GM10266 (cell line): ENCODE results near the gene SKP1.
A peak's percentile ranks its signal among the peaks of the same experiment; 100 is the strongest.

Experiments used
- DNase-seq: peaks from one replicate; pipeline ENCODE4 v3.0.0; 2012; ENCODE audit errors: extremely low spot score
- TF ChIP-seq, protein P1 (sequence below): IDR thresholded peaks from 2 replicates; pipeline ENCODE4 v1.5.1; 2012; ENCODE audit warnings: mild to moderate bottlenecking, low read depth; ENCODE audit not compliant: control insufficient read depth, insufficient read depth; ENCODE audit errors: missing control alignments

Gene SKP1

DNA sequence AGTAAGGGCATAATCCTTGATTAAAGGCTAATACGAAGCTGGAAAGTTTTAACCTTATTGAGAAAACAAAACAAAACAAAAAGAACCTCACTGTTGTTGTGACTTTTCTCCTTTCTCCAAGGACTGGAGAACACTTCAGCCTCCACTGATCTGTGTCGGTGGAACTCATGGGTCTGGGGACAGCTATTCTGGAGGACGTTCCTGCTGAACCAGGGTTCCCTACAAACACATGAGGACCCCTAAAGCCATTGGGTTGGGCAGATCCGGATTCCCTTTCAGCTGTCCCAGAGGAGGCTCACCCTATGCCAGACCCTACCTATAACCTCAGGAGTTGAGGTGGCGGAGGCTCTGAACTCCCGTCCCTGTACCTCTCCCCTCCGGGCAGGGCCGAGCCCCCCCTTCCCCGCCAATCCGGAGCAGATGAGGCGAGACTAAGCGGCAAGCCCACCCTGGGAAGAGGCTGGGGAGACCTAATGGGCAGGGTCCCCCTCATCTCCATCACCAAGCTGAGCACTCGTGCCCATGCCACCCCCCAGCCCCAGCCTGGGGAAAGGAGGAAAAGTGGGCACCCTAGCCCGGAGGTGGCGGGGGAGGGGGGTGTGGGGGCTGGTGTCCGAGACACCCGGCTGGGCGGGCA, 63.9 kb downstream of the SKP1 start:
- TF ChIP-seq, protein P1, sequence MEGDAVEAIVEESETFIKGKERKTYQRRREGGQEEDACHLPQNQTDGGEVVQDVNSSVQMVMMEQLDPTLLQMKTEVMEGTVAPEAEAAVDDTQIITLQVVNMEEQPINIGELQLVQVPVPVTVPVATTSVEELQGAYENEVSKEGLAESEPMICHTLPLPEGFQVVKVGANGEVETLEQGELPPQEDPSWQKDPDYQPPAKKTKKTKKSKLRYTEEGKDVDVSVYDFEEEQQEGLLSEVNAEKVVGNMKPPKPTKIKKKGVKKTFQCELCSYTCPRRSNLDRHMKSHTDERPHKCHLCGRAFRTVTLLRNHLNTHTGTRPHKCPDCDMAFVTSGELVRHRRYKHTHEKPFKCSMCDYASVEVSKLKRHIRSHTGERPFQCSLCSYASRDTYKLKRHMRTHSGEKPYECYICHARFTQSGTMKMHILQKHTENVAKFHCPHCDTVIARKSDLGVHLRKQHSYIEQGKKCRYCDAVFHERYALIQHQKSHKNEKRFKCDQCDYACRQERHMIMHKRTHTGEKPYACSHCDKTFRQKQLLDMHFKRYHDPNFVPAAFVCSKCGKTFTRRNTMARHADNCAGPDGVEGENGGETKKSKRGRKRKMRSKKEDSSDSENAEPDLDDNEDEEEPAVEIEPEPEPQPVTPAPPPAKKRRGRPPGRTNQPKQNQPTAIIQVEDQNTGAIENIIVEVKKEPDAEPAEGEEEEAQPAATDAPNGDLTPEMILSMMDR: no peak
- DNase-seq: no peak

DNA sequence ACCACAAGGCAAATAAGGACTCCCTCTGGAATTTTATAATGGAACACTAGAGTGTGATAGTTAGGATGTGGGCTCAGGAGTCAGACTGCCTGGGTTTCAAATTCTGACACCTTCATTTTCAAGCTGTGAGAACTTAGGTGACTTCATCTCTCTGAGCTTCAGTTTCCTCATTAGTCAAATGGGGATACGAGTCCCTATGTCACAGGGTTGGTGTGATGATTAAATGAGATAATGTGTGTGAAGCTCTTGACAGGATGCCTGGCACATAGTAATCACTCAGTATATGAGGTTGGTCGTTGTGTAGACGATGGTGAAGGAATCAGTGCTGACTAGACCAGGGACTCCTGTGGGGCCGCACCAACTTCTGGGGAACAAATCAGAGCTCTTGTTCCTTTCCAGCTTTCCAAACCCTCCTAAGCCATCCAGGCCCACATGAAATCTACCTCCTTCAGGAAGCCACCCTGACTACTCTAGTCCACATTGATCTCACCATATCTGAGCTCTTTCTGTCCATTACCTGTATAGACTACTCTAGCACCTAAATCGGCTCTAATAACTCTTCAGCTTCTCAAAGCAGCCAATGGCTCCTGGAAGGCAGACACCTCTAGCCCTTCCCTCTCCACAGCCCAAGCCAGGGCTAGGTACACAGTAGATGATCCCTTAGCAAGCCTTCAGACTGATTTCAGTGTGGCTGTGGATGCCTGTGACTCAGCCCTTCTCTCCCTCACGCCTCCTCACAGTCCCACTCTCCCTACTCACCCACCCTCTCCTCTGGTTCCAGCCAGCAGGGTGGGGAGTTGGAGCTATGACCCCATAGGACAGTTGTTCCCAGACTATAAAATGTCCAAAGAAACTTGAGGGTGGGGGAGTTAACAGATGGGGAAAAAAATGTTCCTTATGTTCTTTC, 64.8 kb downstream of the SKP1 start:
- peak; percentile 55 for DNase-seq

DNA sequence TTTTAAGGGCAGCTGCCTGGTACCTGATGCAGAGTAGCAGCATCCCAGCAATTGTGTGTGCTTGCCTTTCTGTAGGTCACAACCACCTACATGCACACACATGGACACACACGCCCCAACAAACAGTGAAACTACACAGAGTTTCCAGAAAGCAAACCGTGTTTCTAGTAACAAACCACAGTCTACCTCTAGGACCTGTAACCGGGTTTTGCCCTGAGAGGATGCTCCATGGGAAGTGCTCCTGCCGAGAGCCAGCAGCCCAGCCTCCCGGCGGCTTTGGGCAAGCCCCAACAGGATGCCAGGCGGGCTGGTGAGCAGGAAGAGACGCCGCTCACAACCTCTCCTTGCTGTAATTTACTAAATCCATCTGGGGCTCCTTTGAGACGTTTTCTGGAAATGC, 66.4 kb downstream of the SKP1 start:
- no peak for DNase-seq
- TF ChIP-seq, protein P1: no peak

More for the DNA sequence above, 64.8 kb downstream of the SKP1 start:
- TF ChIP-seq, protein P1: no peak

DNA sequence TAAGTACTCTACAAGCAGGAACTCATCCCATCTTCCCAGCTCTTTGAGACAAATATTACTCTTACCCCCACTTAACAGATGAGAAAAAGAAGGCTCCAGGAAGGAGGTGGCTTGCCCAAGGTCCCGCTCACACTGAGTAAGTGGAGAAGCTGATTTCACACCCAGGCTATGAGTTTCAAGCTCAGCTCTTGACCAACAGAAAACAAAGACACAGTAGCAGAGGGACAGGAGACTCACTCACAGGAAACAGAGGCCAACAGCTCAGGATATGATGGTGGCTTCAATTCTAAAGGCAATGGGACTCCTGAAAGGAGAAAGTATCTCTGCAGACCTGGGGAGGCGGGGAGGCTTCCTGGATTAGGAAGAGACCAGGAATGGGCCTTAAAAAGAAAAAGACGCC, 69.0 kb downstream of the SKP1 start:
- DNase-seq: no peak
- TF ChIP-seq, protein P1: no peak

DNA sequence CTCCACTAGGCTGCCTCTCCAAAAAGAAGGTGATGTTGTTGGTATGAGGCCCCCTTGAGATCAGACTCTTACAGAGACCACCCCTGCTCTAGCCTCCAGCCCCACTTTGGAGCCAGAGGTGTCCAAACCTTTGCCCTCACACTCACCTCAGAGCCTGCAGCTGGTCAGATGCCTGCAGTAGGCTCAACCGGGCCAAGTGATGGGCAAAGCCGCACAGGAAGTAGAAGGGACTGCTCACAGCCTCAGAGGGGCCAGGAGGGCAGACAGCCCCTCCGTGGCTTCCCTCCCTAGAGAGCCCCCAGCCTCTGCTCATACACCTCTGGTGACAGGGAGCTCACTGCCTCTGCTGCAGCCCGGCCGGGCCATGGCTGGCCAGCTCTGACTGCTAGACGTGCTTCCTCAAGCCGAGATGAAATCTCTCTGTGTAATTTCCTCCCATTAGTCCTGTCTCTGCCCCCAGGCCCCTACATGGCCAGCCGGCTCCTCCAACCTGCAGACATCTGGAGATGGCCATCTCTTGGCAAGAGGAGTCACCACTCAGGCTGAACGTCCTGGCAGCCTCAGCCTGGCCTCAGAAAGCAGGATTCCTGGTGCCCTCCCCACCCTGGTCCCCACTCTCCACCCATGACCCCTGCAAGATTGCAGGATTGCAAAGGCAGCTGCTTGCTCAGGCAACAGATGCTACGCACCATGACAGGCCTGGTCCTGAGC, 69.6 kb downstream of the SKP1 start:
- TF ChIP-seq, protein P1: no peak
- no peak for DNase-seq

DNA sequence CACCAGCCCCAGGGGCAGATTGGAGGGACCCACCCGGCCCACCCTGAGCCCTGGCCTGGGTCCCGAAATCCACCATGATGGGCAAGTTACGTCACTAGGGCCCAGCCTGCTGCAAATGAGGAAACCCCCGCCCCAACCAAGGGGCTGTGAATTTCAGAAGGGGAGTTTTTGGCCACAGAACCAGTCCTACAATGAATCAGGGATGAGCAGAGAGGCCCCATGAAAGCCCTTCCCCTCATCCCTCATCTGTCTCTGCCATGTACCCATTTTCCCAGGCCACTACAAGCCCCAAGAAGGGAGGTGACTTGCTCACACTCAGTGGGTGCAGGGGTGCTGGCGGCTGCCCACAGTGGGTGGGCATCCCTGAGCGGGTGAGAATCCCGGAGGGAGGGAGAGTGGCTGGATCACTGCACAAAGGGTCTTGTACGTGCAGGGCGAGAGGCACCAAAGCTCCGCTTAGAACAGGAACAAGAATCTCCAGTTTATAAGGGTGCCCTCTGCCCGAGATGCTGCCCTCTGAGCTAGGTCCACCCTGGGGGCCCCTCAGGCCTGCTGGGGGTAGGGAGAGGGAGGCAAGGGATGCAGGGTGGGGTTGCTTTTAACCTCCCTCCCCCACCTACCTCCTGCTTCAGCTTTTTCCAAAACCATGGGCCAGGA, 72.6 kb downstream of the SKP1 start:
- no peak for DNase-seq
- TF ChIP-seq, protein P1: no peak
